Liver (tissue), 9 donors: Measurements from ENCODE around the gene P2RY13. TPM values are rescaled to one million over a fixed set of nuclear protein-coding genes. Genes with fewer than 3 reads are reported as not detected.

Experiments
- DNase-seq: peaks from one replicate; pipeline ENCODE4 v3.0.0-alpha.2; 2017; ENCODE audit warnings: low spot score
- H3K27ac ChIP-seq, 2 donors: one replicate each; pipeline ENCODE4 v1.7.0; 2013; ENCODE audit warnings: inconsistent platforms in 2 of 2, low read length in 2 of 2, control low read depth in 1 of 2, low read depth in 1 of 2, mild to moderate bottlenecking in 1 of 2
- H3K27me3 ChIP-seq, 4 donors: one replicate each; pipeline versions ENCODE4 v1.6.1 to v1.7.0; 2013; ENCODE audit warnings: low read length in 3 of 4, inconsistent platforms in 1 of 4, mild to moderate bottlenecking in 1 of 4, moderate library complexity in 1 of 4; ENCODE audit not compliant: control insufficient read depth in 4 of 4, insufficient read depth in 4 of 4
- H3K36me3 ChIP-seq, 4 donors: one replicate each; pipeline versions ENCODE4 v1.6.1 to v1.7.0; 2013; ENCODE audit warnings: low read length in 3 of 4, mild to moderate bottlenecking in 3 of 4, low read depth in 1 of 4, moderate library complexity in 1 of 4; ENCODE audit not compliant: control insufficient read depth in 4 of 4, insufficient read depth in 3 of 4
- H3K4me1 ChIP-seq, 4 donors: one replicate each; pipeline versions ENCODE4 v1.6.1 to v1.7.0; 2013; ENCODE audit warnings: low read length in 3 of 4, mild to moderate bottlenecking in 3 of 4, moderate library complexity in 1 of 4; ENCODE audit not compliant: control insufficient read depth in 4 of 4, insufficient read depth in 4 of 4
- H3K4me3 ChIP-seq, 3 donors: one replicate each; pipeline versions ENCODE4 v1.6.1 to v1.7.0; 2013; ENCODE audit warnings: low read length in 3 of 3, control low read depth in 1 of 3, low read depth in 1 of 3, mild to moderate bottlenecking in 1 of 3
- H3K9ac ChIP-seq, 2 donors: one replicate each; pipeline ENCODE4 v1.7.0; 2013; ENCODE audit warnings: low read length in 2 of 2, mild to moderate bottlenecking in 2 of 2, moderate library complexity in 2 of 2, control low read depth in 1 of 2, low read depth in 1 of 2
- H3K9me3 ChIP-seq, 4 donors: one replicate each; pipeline versions ENCODE4 v1.6.1 to v1.7.0; 2013; ENCODE audit warnings: low read length in 3 of 4; ENCODE audit not compliant: control insufficient read depth in 4 of 4
- CTCF ChIP-seq: fragments of 150-350 bp; IDR thresholded peaks from 2 replicates; pipeline ENCODE4 v1.5.1; 2017; ENCODE audit warnings: improper control_type of control experiment, low read depth, low read length; ENCODE audit not compliant: missing input control
- EGR1 ChIP-seq, 2 donors: IDR thresholded peaks; 2 replicates each; pipeline ENCODE4 v1.6.1; 2016 to 2018; ENCODE audit warnings: antibody characterized with exemption in 2 of 2, low read depth in 2 of 2
- FOXA1 ChIP-seq: IDR thresholded peaks from 2 replicates; pipeline ENCODE4 v1.6.1; 2016; ENCODE audit warnings: antibody characterized with exemption
- FOXA2 ChIP-seq: IDR thresholded peaks from 2 replicates; pipeline ENCODE4 v1.6.1; 2016; ENCODE audit warnings: antibody characterized with exemption
- GABPA ChIP-seq, 2 donors: IDR thresholded peaks in 1 of 2; conservative IDR thresholded peaks in 1 of 2; 2 replicates each; pipeline ENCODE4 v1.6.1; 2016; ENCODE audit warnings: antibody characterized with exemption in 2 of 2, mild to moderate bottlenecking in 1 of 2, moderate library complexity in 1 of 2
- HNF4A ChIP-seq, 2 donors: conservative IDR thresholded peaks; 2 replicates each; pipeline ENCODE4 v1.6.1; 2016; ENCODE audit warnings: antibody characterized with exemption in 2 of 2, mild to moderate bottlenecking in 2 of 2
- HNF4G ChIP-seq: IDR thresholded peaks from 2 replicates; pipeline ENCODE4 v1.6.1; 2016; ENCODE audit warnings: antibody characterized with exemption
- JUND ChIP-seq, 2 donors: IDR thresholded peaks; 2 replicates each; pipeline ENCODE4 v1.6.1; 2016; ENCODE audit warnings: antibody characterized with exemption in 2 of 2
- MAX ChIP-seq: IDR thresholded peaks from 2 replicates; pipeline ENCODE4 v1.6.1; 2016; ENCODE audit warnings: antibody characterized with exemption
- NR2F2 ChIP-seq: IDR thresholded peaks from 2 replicates; pipeline ENCODE4 v1.6.1; 2016; ENCODE audit warnings: antibody characterized with exemption
- RAD21 ChIP-seq, 2 donors: IDR thresholded peaks; 2 replicates each; pipeline ENCODE4 v1.6.1; 2016; ENCODE audit warnings: antibody characterized with exemption in 2 of 2, mild to moderate bottlenecking in 2 of 2
- REST ChIP-seq: IDR thresholded peaks from 2 replicates; pipeline ENCODE4 v1.6.1; 2016; ENCODE audit warnings: antibody characterized with exemption, mild to moderate bottlenecking
- RXRA ChIP-seq, 2 donors: IDR thresholded peaks; 2 replicates each; pipeline ENCODE4 v1.6.1; 2017 to 2018; ENCODE audit warnings: antibody characterized with exemption in 2 of 2, mild to moderate bottlenecking in 1 of 2
- SP1 ChIP-seq: IDR thresholded peaks from 2 replicates; pipeline ENCODE4 v1.6.1; 2018; ENCODE audit warnings: antibody characterized with exemption, mild to moderate bottlenecking
- TAF1 ChIP-seq: conservative IDR thresholded peaks from 2 replicates; pipeline ENCODE4 v1.6.1; 2016; ENCODE audit warnings: antibody characterized with exemption, mild to moderate bottlenecking
- YY1 ChIP-seq: IDR thresholded peaks from 2 replicates; pipeline ENCODE4 v1.6.1; 2016; ENCODE audit warnings: antibody characterized with exemption, mild to moderate bottlenecking
- ZBTB33 ChIP-seq: IDR thresholded peaks from 2 replicates; pipeline ENCODE4 v1.6.1; 2016; ENCODE audit warnings: antibody characterized with exemption
- WGBS: extraction: QIAGEN DNeasy Blood & Tissue Kit; methylation state at CpG from one replicate; pipeline ENCODE4 v1.1.7; 2013; 5-methylcytosine and 5-hydroxymethylcytosine counted together
- polyA plus RNA-seq, 2 donors: library from polyadenylated mRNA; stranded (reverse) in 1 of 2; unstranded in 1 of 2; fragments of 200-250 nt in 1 of 2; fragments of >200 nt in 1 of 2; fragmentation: Nextera tagmentation in 1 of 2; extraction: Ambion mirVana in 1 of 2; gene quantifications; one replicate each; pipeline versions ENCODE4 v1.2.1 to v1.2.3, GENCODE V29; 2013 to 2015
- total RNA-seq, 2 donors: library from RNA; depleted of rRNA; stranded (reverse); fragments of >200 nt; gene quantifications; one replicate each; pipeline ENCODE4 v1.2.3, GENCODE V29; 2014
- TF ChIP-seq, protein P1 (sequence below): IDR thresholded peaks from 2 replicates; pipeline ENCODE4 v1.6.1; 2016; ENCODE audit warnings: antibody characterized with exemption
- donor health status: healthy.
- donor health status: healthy.
- donor health status: healthy.
- donor health status: healthy.
- donor health status: healthy.

Gene P2RY13
- total and polyA plus RNA-seq, 4 donors, result 1.3 to 6.1 (median 3.2) TPM

DNA sequence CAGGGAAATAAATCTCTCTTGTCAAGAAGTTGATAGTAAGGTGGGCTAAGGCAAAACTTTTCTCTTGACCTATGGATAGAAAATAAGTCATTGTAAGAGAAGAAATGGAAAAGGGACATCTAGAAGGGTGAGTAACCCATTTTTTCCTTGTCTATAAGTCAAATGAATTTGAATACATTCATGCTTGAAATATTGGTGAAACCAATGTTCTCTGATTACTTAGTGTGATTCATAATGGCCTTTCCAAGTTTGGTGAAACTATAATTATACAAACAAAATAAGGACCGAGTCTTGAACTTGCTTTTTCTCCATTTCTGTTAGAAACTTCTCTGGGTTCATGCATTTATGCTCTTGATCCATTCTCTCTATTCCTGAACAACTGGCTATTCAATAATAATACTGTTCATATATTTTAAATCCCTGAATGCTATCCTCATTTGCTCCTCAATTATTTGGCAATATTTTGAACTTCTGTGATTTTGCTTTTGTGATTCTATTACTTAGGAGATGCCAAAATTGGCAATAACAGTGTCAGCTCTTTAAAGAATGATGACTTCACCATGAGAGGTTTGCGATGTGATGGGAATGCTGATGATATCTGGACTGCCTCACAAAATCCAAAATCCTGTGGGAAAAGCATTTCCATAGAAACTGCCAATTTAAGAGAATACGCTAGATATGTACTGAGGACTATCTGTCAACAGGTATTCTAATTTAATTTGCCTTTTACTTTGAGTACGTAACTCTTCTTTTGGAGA, 42.9 kb upstream of the P2RY13 start:
- no peak for TF ChIP-seq YY1
- no peak for TF ChIP-seq FOXA1
- no peak for TF ChIP-seq EGR1 (IDR thresholded peaks at IDR 0.05; ENCODE audit: low read depth in 2 of 2)
- TF ChIP-seq HNF4G, result no peak
- no peak for TF ChIP-seq GABPA (IDR thresholded peaks at IDR 0.05 in 1 of 2, conservative IDR thresholded peaks at IDR 0.05 in 1 of 2)
- TF ChIP-seq FOXA2, result no peak
- no peak for TF ChIP-seq REST
- no peak for TF ChIP-seq TAF1
- no peak for TF ChIP-seq RXRA (IDR thresholded peaks at IDR 0.05)
- no peak for TF ChIP-seq MAX
- no peak for TF ChIP-seq ZBTB33
- TF ChIP-seq HNF4A (conservative IDR thresholded peaks at IDR 0.05), result no peak
- no peak for TF ChIP-seq RAD21 (IDR thresholded peaks at IDR 0.05)
- no peak for TF ChIP-seq JUND (IDR thresholded peaks at IDR 0.05)
- Histone ChIP-seq H3K9ac (no peak overlapping the region), H3K27ac (no peak overlapping the region), H3K9me3 (no peaks in the 10 kb centered on the region), H3K36me3 (no peaks in the 10 kb centered on the region), H3K27me3 (no peaks in the 10 kb centered on the region), H3K4me3 (no peak overlapping the region), H3K4me1 (no peaks in the 10 kb centered on the region)
- WGBS, result 95% methylated on average over 4 of the region's 4 CpGs
- DNase-seq, result no peak

GRCh38 chr3:151371526-151371925, 42.2 kb upstream of the P2RY13 start:
- no peak overlapping the region for H3K27ac ChIP-seq
- H3K9me3 ChIP-seq, result no peaks in the 10 kb centered on the region
- DNase-seq, result no peak
- no peaks in the 10 kb centered on the region for H3K4me1 ChIP-seq
- H3K9ac ChIP-seq, result no peak overlapping the region
- no peaks in the 10 kb centered on the region for H3K27me3 ChIP-seq
- H3K36me3 ChIP-seq, result no peaks in the 10 kb centered on the region
- TF ChIP-seq GABPA (IDR thresholded peaks at IDR 0.05 in 1 of 2, conservative IDR thresholded peaks at IDR 0.05 in 1 of 2), result no peak
- TF ChIP-seq, protein P1, sequence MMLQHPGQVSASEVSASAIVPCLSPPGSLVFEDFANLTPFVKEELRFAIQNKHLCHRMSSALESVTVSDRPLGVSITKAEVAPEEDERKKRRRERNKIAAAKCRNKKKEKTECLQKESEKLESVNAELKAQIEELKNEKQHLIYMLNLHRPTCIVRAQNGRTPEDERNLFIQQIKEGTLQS, result no peak
- no peak for TF ChIP-seq REST
- TF ChIP-seq CTCF, result no peak
- no peak for TF ChIP-seq RAD21 (IDR thresholded peaks at IDR 0.05)
- no peak for TF ChIP-seq NR2F2
- no peak for TF ChIP-seq FOXA2
- no peak for TF ChIP-seq SP1
- TF ChIP-seq HNF4A (conservative IDR thresholded peaks at IDR 0.05), result no peak
- TF ChIP-seq HNF4G, result no peak
- TF ChIP-seq RXRA (IDR thresholded peaks at IDR 0.05), result no peak
- no peak for TF ChIP-seq FOXA1
- no peak for TF ChIP-seq JUND (IDR thresholded peaks at IDR 0.05)
- no peak overlapping the region for H3K4me3 ChIP-seq
